Measurements from ENCODE around the gene PRND.

DNA sequence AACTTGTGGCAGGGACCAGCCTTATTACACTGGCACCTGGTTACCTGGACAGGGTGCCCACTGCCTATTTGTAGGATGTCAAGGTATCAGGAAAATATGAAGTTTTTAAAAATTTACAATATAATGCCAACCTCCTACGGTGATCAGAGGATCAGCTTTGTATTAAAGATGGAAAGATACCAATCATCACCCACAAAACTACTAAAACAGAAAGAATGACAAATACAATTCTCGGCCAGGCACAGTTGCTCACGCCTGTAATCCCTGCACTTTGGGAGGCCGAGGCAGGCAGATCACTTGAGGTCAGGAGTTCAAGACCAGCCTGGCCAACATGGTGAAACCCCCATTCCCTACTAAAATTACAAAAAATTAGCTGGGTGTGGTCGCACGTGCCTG is 18.4 kb upstream of the PRND start:
- TF ChIP-seq, protein P1, sequence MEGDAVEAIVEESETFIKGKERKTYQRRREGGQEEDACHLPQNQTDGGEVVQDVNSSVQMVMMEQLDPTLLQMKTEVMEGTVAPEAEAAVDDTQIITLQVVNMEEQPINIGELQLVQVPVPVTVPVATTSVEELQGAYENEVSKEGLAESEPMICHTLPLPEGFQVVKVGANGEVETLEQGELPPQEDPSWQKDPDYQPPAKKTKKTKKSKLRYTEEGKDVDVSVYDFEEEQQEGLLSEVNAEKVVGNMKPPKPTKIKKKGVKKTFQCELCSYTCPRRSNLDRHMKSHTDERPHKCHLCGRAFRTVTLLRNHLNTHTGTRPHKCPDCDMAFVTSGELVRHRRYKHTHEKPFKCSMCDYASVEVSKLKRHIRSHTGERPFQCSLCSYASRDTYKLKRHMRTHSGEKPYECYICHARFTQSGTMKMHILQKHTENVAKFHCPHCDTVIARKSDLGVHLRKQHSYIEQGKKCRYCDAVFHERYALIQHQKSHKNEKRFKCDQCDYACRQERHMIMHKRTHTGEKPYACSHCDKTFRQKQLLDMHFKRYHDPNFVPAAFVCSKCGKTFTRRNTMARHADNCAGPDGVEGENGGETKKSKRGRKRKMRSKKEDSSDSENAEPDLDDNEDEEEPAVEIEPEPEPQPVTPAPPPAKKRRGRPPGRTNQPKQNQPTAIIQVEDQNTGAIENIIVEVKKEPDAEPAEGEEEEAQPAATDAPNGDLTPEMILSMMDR (IDR thresholded peaks at IDR 0.05), result no peak
- TF ChIP-seq POLR2A (IDR thresholded peaks at IDR 0.05), result no peak
